Transverse colon (tissue), 4 donors: ENCODE measurements around the gene NOVA1. TPM values are rescaled to one million over a fixed set of nuclear protein-coding genes. Genes with fewer than 3 reads are reported as not detected.

ENCODE experiments used
- DNase-seq: peaks from one replicate; pipeline ENCODE4 v3.0.0-alpha.2; 2019
- H3K27ac ChIP-seq, 4 donors: fragments of 200-600 bp; sonication (generic); 2 replicates each; pipeline ENCODE4 v1.5.1; 2016 to 2018; ENCODE audit warnings: inconsistent platforms in 4 of 4
- H3K27me3 ChIP-seq: fragments of 200-600 bp; sonication (generic); 2 replicates; pipeline ENCODE4 v1.5.1; 2017; ENCODE audit warnings: inconsistent platforms
- H3K36me3 ChIP-seq, 4 donors: fragments of 200-600 bp; sonication (generic); 2 replicates each; pipeline ENCODE4 v1.5.1; 2017 to 2019; ENCODE audit warnings: inconsistent platforms in 4 of 4
- H3K4me1 ChIP-seq, 4 donors: fragments of 200-600 bp; sonication (generic); 2 replicates each; pipeline ENCODE4 v1.5.1; 2017 to 2020; ENCODE audit warnings: inconsistent platforms in 4 of 4
- H3K4me3 ChIP-seq, 4 donors: fragments of 200-600 bp; sonication (generic); 1 replicate in 1 of 4; 2 replicates in 3 of 4; pipeline versions ENCODE4 v1.5.1 to v1.6.1; 2017 to 2019; ENCODE audit warnings: inconsistent platforms in 4 of 4
- H3K9me3 ChIP-seq, 2 donors: fragments of 200-600 bp; sonication (generic); 2 replicates each; pipeline ENCODE4 v1.5.1; 2017 to 2019; ENCODE audit warnings: inconsistent platforms in 2 of 2
- EP300 ChIP-seq: sonication (generic); formaldehyde crosslinking; IDR thresholded peaks from one replicate; pipeline ENCODE4 v1.6.1; 2017; ENCODE audit warnings: antibody characterized with exemption, low read depth
- POLR2A ChIP-seq: fragments of 450-650 bp; IDR thresholded peaks from one replicate; pipeline ENCODE4 v1.6.1; 2016; ENCODE audit warnings: antibody characterized with exemption, mild to moderate bottlenecking, moderate library complexity
- POLR2AphosphoS5 ChIP-seq, 3 donors: sonication (generic); formaldehyde crosslinking; IDR thresholded peaks; one replicate each; pipeline ENCODE4 v1.6.1; 2016; ENCODE audit warnings: antibody characterized with exemption in 3 of 3
- WGBS, 2 donors: methylation state at CpG; one replicate each; pipeline ENCODE4 v1.1.5; 2018; ENCODE audit warnings: low coverage in 1 of 2; 5-methylcytosine and 5-hydroxymethylcytosine counted together
- in situ Hi-C, 4 donors: fragments of 200-750 bp; cut with MboI; loops; one replicate each; pipeline versions ENCODE4 v1.15.0 to v1.15.1; 2017; ENCODE audit warnings: low sequenced_read_pairs in 3 of 4, low pct_ligation_motif_present in 1 of 4, low pct_unique_long_range_greater_than_20kb in 1 of 4
- intact Hi-C: fragments of 100-400 bp; cut with DNase I; formaldehyde crosslinking; loops from one replicate; pipeline ENCODE4 v1.15.1; 2023; ENCODE audit warnings: low total_unique reads
- total RNA-seq, 4 donors: library from RNA; depleted of rRNA; stranded (reverse); fragments of >200 nt; gene quantifications; one replicate each; pipeline ENCODE4 v1.1.0, GENCODE V29; 2016
- TF ChIP-seq, protein P1 (sequence below), 5 experiments: fragments of 200-600 bp in 3 of 5; fragments of 450-650 bp in 2 of 5; sonication (generic) in 3 of 5; IDR thresholded peaks; 1 replicate in 2 of 5; 2 replicates in 3 of 5; pipeline ENCODE4 v1.5.1; 2016 to 2017; ENCODE audit warnings: antibody characterized with exemption in 5 of 5, inconsistent platforms in 3 of 5, mild to moderate bottlenecking in 2 of 5, moderate library complexity in 1 of 5

NOVA1 gene
- total RNA-seq, 4 donors from 2014 or later: 3.1 to 20.2 (median 6.2) TPM

DNA sequence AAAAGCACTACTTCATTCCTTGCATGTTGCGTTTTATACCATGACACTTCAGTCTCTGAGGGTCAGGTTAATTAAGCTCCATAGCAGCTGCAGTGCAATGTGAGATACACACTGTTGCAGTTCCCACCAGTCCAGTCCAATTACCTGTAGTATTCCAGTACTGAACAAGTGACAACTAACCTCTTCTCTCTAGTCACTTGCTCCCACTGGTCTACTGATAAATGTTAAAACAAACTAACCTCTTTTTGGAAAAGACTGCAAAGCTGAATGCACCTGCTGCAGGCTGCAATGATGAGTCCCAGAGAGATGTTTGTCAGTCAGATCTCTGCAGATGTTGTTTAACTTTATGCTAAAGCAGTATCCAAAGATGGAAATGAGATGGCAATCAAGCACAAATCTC lies 7.9 kb downstream of the NOVA1 start:
- in situ Hi-C loops (no loop called here), intact Hi-C loops (loop anchor here (5.0 kb wide), 1 partner anchor 633 kb away; no protein-coding TSS in a partner anchor)
- no peaks in the 10 kb centered on the region for H3K36me3 ChIP-seq
- TF ChIP-seq EP300 (no peak), POLR2AphosphoS5 (IDR thresholded peaks at IDR 0.05) (no peak), POLR2A (no peak)
- TF ChIP-seq, protein P1, sequence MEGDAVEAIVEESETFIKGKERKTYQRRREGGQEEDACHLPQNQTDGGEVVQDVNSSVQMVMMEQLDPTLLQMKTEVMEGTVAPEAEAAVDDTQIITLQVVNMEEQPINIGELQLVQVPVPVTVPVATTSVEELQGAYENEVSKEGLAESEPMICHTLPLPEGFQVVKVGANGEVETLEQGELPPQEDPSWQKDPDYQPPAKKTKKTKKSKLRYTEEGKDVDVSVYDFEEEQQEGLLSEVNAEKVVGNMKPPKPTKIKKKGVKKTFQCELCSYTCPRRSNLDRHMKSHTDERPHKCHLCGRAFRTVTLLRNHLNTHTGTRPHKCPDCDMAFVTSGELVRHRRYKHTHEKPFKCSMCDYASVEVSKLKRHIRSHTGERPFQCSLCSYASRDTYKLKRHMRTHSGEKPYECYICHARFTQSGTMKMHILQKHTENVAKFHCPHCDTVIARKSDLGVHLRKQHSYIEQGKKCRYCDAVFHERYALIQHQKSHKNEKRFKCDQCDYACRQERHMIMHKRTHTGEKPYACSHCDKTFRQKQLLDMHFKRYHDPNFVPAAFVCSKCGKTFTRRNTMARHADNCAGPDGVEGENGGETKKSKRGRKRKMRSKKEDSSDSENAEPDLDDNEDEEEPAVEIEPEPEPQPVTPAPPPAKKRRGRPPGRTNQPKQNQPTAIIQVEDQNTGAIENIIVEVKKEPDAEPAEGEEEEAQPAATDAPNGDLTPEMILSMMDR (IDR thresholded peaks at IDR 0.05): no peak
- no peak overlapping the region for H3K27ac ChIP-seq
- no peak overlapping the region for H3K4me3 ChIP-seq
- H3K27me3 ChIP-seq: no peaks in the 10 kb centered on the region
- 75 to 100% methylated on average over 1 of the region's 1 CpG for WGBS, 2 donors
- no peak for DNase-seq
- H3K4me1 ChIP-seq: peaks cover 0 to 3% (median 0%) of the 10 kb centered on the region in 4 donors
- no peaks in the 10 kb centered on the region for H3K9me3 ChIP-seq

DNA sequence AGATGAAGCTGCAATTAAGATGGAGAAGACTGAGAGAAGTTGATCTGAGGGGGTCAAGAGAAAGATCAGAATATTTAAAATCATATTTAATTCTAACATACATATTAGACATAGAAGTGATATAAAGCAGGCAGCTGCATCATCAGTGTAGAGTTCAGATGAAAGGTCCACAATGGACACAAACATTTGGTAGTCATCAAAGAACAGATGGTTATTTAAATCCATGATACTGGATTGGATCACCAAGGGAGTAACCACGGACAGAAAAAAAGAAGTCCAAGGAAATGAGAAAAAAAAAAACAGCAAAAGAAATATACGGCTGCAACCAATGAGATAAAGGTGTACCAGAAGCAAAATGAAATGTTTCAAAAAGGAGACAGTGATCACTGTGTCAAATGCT lies 20.1 kb downstream of the NOVA1 start:
- 29 to 55% methylated on average over 2 of the region's 2 CpGs for WGBS, 2 donors
- Histone ChIP-seq H3K27ac (no peak overlapping the region), H3K4me1 (no peaks in the 10 kb centered on the region), H3K36me3 (no peaks in the 10 kb centered on the region), H3K27me3 (no peaks in the 10 kb centered on the region), H3K9me3 (no peaks in the 10 kb centered on the region), H3K4me3 (no peak overlapping the region)
- no peak for DNase-seq
- no peak for TF ChIP-seq POLR2AphosphoS5 (IDR thresholded peaks at IDR 0.05)
- TF ChIP-seq EP300: no peak
- TF ChIP-seq, protein P1 (IDR thresholded peaks at IDR 0.05): no peak
- TF ChIP-seq POLR2A: no peak
- intact Hi-C loops (no loop called here), in situ Hi-C loops (no loop called here)

DNA sequence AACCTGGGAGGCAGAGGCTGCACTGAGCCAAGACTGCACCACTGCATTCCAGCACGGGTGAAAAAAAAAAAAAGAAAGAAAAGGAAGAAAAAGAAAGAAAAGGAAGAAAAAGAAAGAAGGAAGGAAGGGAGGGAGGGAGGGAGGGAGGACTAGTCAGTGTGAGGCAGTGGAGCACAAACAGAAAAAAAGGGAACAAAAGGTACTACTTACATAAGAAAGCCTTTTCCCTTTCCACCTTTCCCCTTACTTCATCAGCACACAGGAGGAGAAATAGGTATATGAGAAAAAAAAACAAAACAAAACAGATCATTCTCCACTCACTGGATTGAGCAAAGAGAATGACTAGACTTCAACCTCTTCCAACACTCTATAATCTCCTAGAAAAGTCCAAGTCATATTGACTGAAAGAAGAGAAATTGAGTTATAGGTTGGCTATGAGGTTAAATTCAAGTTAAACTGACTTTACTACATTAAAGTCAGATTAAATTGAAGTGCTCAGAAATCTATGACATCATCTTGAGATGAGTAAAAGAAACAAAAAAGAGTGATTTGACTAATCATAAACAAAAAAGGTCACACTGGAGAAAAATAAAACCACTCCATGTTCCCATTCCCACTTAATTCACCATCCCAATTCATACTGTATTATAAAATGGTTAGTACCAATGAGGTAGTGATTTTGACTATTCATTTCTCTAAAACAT lies 43.6 kb downstream of the NOVA1 start:
- in situ Hi-C loops: no loop called here
- H3K27me3 ChIP-seq: no peaks in the 10 kb centered on the region
- no peak overlapping the region for H3K27ac ChIP-seq
- H3K36me3 ChIP-seq: no peaks in the 10 kb centered on the region
- TF ChIP-seq EP300 (no peak), POLR2A (no peak), POLR2AphosphoS5 (IDR thresholded peaks at IDR 0.05) (no peak)
- TF ChIP-seq, protein P1 (IDR thresholded peaks at IDR 0.05): no peak
- WGBS, 2 donors: 33 to 53% methylated on average over 1 of the region's 1 CpG
- intact Hi-C loops: no loop called here
- no peak for DNase-seq
- H3K9me3 ChIP-seq: no peaks in the 10 kb centered on the region
- H3K4me1 ChIP-seq: no peaks in the 10 kb centered on the region
- no peak overlapping the region for H3K4me3 ChIP-seq

DNA sequence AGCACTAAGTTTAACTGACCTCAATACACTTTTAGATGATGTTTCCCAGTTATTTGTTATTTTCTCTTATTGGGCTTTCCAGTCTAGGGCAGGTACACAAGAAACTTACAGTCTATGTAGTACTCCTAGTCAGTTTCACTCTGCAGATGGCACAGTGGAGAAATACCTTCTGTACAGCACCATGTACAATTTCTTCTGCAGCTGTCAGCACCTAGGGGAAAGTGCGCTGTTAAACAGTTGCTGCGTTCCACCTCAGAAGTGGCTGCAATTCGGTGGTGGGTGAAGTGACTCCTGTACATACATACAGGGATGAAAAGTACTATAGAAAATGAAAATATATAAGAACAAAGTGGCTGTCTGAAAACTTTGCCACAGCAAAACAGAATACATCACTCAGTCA lies 48.3 kb downstream of the NOVA1 start:
- Histone ChIP-seq H3K27me3 (no peaks in the 10 kb centered on the region), H3K9me3 (no peaks in the 10 kb centered on the region), H3K4me1 (no peaks in the 10 kb centered on the region), H3K36me3 (no peaks in the 10 kb centered on the region), H3K27ac (no peak overlapping the region), H3K4me3 (no peak overlapping the region)
- in situ Hi-C loops: no loop called here
- 90 to 92% methylated on average over 2 to 3 of the region's 3 CpGs for WGBS, 2 donors
- no peak for DNase-seq
- no peak for TF ChIP-seq POLR2AphosphoS5 (IDR thresholded peaks at IDR 0.05)
- no peak for TF ChIP-seq POLR2A
- TF ChIP-seq, protein P1 (IDR thresholded peaks at IDR 0.05): no peak
- no peak for TF ChIP-seq EP300
- intact Hi-C loops: no loop called here
